NCI-H146 (cell line): ENCODE measurements around the gene NTSR2.

Source experiments
- DNase-seq: peaks from one replicate; lab custom pipeline; 2025; lab: John Stamatoyannopoulos, UW

Gene NTSR2

DNA sequence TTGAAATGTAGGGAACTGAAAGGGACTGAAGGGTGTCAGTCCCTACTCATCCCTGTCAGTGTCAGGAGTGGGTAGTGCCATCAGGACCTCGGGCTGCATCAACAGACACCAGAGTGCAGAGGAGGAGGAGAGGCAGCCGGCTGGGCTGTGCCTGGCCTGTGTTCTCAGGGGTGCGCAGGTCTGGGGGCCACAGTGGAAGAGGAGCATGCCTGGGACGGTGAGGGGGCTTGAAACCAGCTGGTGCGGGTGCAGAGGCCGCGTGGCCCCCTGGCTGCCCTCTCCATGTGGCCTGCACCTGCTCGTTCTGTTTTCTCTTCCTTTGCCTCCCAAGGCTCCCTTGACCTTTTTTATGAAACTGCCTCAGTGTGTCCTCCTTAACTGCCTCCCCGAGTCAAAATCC lies 41.3 kb downstream of the NTSR2 start:
- no peak for DNase-seq

DNA sequence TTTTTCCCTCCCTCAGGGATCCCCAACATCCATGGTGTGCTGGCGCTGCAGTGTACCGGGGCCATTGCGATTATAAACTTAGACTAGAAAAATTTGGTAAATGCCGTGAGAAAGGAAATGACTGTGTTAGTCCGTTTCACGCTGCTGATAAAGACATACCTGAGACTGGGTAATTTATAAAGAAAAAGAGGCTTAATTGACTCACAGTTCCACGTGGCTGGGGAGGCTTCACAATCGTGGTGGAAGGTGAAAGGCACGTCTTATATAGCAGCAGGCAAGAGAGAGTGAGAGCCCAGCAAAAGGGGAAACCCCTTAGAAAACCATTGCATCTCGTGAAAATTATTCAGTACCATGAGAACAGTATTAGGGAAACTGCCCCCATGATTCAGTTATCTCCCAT lies 44.3 kb downstream of the NTSR2 start:
- no peak for DNase-seq

DNA sequence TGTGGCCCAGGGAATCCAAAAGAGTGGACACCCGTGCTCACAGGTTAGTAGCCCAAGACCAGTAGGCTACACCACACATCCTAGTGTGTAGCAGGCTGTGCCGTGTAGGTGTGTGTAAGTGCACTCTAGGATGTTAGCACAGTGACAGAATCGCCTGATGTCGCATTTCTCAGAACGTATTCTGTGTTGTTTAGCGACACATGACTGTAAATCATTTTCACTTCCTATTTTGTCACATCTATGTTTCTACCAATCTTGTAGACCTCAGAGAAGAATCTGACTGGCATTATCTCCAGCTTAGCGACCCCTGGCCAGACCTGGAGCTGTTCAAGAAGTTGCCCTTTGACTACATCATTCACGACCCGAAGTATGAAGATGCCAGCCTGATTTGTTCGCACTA lies 45.1 kb downstream of the NTSR2 start:
- DNase-seq: no peak

DNA sequence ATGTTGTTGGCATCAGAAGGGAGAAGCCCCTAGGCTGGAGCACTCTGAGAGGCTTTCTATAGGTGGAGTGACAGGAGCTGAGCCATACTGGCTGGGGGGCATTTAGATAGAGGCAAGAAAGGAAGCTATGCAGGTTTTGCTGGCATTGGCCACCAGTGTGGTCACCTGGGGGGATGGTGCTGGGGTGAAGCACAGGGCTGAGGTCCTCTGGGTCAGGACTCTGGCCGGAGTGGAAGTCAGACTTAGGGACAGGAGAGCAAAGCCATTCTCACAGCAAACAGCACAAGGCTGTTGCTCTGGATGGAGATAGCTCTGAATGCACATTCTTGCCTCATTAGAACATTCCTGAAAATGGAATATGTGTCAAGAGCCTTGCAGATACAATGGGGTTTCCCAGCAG lies 47.4 kb downstream of the NTSR2 start:
- DNase-seq: no peak

DNA sequence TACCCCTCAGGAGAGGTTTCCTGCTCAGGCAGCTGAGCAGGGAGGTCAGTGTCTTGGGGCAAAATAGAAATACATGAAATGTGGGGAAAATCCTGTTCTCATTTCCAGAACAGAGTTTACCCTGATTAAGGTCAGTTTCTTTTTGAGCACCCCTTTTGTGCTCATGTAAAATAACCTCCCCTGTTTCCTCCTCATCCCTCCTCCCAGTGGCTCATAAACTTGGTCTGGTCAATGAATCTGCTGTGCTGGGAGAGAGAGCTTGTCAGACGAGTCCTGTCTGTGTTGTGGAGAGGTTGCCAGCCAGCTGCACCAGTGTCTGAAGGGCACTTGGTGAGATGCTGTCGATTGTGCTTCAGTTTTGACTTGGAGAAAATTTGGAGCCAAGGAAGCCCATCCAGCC lies 48.6 kb downstream of the NTSR2 start:
- no peak for DNase-seq

DNA sequence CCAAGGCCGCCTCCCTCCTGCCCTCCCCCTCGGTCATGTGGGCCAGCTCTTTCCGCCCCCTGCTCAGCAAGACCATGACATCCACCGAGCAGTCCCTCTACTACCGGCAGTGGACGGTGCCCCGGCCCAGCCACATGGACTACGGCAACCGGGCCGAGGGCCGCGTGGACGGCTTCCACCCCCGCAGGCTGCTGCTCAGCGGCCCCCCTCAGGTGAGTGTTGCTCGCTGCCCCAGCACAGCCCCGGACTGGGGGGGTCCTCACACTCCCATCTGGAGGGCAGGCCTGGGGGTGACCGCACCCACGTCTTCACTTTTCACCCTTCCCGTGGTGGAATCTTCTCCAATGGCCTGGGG lies 51.3 kb downstream of the NTSR2 start:
- DNase-seq: no peak

DNA sequence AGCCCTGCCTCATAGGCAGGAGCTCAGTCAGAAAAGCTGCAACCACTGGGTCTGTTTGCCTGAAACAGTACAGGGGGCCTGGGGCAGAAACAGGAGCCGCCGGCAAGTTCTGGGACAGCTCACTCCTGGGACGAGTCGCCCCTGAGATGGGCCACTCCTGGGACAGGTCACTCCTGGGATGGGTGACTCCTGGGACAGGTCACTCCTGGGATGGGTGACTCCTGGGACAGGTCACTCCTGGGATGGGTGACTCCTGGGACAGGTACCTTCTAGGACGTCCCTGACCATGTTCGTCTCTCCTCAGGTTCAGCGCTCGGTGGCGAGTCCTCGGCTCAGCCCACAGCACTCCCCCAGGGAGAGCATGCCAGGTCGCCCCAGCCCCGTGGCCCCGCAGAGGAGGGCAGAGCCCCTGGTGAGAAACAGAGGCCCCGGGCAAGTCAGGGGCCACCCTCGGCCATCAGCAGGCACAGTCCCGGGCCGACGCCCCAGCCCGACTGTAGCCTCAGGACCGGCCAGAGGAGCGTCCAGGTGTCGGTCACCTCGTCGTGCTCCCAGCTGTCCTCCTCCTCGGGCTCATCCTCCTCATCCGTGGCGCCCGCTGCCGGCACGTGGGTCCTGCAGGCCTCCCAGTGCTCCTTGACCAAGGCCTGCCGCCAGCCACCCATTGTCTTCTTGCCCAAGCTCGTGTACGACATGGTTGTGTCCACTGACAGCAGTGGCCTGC lies 51.8 kb downstream of the NTSR2 start:
- no peak for DNase-seq

DNA sequence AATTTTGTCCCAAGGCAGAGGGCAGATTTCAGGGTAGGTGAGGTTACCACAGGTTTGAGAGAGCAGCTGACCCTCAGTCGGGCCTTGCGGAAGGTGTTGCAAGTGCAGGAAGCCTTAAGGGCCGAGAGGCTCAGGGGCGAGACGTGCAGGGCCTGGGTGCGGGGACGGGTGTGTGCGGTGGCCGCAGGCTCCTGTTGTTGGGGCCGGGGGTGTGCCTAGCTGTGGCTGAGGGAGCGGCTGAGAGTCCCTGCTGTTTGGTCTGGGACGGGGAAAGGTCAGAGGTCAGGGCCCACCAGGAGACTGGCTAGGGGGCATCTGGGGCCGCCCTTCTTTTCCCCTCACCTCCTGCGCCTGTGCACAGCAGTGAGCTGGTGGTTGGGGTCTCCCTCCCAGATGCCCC lies 52.5 kb downstream of the NTSR2 start:
- no peak for DNase-seq

DNA sequence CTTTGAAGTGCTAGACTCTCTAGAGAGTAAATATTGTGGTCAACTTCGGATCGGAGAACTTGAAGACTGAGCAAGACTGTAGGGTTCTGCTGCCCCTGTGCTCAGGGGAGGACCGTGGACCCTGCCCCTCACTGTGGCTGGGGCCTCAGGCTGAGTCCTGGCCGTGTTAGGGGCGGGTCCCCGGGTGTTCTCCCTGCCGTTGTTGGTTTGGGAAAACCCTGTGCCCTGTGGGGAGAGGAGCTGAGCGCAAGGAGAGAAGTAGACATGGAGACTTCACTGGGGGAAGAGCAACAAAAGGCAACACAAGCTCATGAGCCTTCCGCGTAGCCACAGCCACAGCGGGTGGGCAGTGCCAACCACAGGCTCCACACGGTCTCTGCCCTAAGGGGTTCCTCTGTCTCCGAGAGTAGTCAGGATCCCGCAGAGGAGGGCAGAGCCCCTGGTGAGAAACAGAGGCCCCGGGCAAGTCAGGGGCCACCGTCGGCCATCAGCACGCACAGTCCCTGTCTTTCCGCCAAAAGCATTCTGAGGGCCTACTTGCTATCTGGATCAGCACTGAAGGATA lies 53.1 kb downstream of the NTSR2 start:
- no peak for DNase-seq

DNA sequence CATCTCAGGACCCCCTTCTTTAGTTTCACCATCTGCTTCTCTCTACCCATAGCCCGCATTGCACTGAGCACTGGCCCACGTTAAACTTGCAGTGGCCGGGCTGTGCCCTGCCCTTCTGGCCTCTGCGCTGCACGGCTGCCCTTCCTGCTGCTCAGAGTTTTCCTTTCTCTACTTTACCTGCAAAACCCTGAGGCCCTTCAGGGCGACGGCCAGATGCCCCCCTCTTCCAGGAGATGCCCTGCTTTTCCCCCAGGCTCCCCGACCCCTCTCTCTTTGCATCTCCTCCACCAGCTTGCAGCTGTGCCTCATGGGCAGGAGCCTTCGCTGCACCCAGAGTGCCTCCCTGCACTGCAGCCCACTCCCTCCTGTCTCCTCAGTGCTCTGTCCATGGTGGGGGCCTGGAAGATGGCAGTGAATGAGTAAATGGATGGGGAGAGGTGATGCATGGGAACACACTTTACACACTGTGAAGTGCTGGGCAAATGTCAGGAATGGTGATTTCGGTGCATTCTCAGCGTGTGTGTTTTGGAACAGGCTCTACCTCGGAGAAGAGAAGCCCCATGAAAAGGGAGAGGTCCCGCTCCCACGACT lies 53.8 kb downstream of the NTSR2 start:
- no peak for DNase-seq

DNA sequence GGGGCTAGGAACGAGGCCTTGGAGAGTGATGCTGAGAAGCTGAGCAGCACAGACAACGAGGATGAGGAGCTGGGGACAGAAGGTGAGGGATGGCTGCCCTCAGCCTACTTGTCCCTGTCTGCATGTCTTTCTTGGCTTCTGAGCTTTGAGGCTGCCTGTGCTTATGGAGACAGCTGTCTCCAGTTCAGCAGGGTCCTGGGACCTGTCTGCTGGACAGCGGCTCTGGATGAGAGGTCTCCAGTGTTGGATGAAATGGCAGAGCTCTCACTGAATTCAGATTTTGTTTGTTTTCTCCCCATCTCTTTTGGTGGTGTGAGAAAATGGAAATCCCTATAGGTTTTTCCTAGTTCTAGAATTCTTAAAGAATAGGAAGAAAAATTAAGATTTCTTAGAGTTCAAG lies 54.8 kb downstream of the NTSR2 start:
- no peak for DNase-seq

DNA sequence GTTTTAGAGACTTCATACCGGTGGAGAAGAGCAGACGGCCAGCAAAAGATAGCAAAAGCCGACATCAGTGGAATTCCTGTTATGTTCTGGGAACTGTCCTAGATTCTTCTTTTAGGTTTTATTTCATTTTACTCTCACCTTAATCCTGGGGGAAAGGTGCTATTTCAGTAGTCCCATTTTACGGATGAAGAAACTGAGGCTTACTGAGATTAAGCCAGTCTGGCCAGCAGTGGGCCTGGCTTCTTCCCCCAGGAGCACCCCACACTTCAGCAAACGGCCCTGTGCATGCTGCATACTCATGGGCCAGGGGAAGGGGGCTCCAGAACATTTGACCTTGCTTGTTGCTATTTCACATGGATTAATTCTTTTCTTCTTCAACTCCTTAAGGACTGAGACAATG lies 56.7 kb downstream of the NTSR2 start:
- DNase-seq: no peak

DNA sequence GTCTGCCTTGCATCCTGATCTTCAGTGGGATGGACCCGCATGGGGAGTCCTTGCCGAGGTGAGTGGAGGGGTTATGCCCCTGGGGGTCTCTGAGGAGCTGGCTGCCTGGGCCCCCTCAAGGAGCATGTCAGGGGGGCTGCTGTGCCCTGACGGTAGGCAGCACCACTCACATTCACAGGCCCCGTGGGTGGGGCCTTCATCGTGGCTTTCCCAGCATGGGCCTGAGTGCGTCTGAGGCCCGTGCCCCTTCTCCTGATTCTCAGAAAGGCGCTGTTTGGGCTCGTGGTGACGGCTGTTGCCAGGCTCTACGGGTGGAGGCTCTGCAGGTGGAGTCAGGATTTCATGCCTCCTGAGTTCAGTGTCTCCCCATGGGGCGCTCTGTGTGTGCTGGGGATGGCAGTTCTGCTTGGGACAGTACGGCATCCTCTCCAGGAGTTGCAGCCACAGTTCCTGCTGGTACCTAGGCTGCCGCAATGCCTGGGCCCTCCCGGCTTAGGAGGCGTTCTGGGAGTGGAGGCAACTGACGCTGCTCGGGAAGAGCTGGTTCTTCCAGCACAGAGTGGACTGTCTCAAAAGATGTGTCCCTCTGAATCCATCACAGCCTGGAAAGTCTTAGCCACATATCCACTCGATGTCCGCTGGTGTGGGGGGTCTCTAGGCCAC lies 57.3 kb downstream of the NTSR2 start:
- DNase-seq: no peak

DNA sequence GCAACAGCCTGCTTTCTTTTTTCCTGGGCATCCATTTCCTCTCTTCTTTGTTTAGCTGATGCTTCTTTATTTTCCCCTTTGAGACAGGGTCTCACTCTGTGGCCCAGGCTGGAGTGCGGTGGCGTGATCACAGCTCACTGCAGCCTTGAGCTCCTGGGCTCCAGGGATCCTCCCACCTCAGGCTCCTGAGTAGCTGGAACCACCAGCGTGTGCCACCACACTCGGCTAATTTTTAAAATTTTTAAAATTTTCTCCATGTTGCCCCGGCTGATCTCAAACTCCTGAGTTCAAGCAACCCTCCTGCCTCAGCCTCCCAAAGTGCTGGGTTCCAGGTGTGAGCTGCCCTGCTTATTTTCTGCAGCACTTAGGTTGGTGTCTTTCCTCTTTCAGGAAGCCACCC lies 58.7 kb downstream of the NTSR2 start:
- no peak for DNase-seq

DNA sequence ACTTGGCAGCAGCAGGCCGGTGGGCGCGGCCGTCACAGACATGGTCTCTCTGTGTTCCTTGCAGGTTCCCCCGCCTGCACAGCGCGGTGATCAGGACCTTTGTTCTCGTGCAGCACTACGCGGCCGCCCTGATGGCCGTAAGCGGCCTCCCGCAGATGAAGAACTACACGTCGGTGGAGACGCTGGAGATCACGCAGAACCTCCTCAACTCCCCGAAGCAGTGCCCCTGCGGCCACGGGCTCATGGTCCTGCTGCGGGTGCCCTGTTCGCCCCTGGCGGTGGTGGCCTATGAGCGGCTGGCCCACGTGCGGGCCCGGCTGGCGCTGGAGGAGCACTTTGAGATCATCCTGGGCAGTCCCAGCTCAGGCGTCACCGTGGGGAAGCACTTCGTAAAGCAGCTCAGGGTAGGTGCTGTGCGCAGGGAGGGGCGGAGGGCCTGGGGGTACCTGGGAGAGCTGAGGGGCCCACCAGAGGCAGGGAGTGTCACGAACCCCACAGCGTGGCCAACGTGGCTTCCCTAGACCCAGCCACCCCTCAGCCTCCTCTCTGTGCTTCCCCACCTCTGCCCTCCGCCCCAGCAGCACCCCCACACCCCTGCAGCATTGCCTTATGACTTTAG lies 59.3 kb downstream of the NTSR2 start:
- no peak for DNase-seq
